ENCODE measurements around the gene AIDA.
"Not testable (repeated sequence)": the region's sequence is repeated elsewhere in the genome, so short reads cannot be mapped to it uniquely, and the experiment has no call there.

The AIDA gene

GRCh38 chr1:222754366-222755139 is 42.3 kb upstream of the AIDA start:
- no peak overlapping the region for H3K27ac ChIP-seq
- H3K27me3 ChIP-seq, result no peaks in the 10 kb centered on the region
- peak; percentile 66 to 73 for DNase-seq
- TF ChIP-seq CTCF (IDR thresholded peaks at IDR 0.05), result no peak
- no peaks in the 10 kb centered on the region for H3K4me1 ChIP-seq
- no peak overlapping the region for H3K4me3 ChIP-seq
- no peaks in the 10 kb centered on the region for H3K36me3 ChIP-seq
- intact Hi-C loops (cut with DNase I; ENCODE audit: low total_unique reads), result no loop called here
- H3K9me3 ChIP-seq, result no peaks in the 10 kb centered on the region

DNA sequence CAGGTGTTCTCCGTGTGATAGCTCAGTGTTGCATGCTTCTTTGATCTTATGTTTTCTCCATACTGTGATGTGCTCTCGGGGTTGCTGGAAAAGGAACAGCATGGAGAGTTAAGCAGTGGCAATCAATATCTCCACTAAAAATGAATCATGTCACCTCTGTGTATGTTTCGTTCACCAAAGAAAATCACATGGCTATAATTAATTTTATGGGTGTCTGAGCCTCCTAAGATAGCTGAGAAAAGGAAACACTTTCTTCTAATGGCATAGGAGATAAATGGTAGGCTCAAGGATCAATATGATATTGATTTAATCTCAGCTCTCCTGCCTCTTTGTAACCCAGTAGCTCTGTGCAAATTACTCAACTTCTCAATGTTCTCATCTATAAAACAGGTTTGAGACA is 39.0 kb upstream of the AIDA start:
- TF ChIP-seq CTCF (IDR thresholded peaks at IDR 0.05), result no peak
- no peak overlapping the region for H3K27ac ChIP-seq
- H3K4me1 ChIP-seq, result no peaks in the 10 kb centered on the region
- no peaks in the 10 kb centered on the region for H3K36me3 ChIP-seq
- no peak for DNase-seq
- no peak overlapping the region for H3K4me3 ChIP-seq
- intact Hi-C loops (cut with DNase I; ENCODE audit: low total_unique reads), result no loop called here
- no peaks in the 10 kb centered on the region for H3K27me3 ChIP-seq
- no peaks in the 10 kb centered on the region for H3K9me3 ChIP-seq

GRCh38 chr1:222750651-222751050 is 38.4 kb upstream of the AIDA start:
- no peak for TF ChIP-seq CTCF (IDR thresholded peaks at IDR 0.05)
- intact Hi-C loops (cut with DNase I; ENCODE audit: low total_unique reads), result no loop called here
- H3K27me3 ChIP-seq, result no peaks in the 10 kb centered on the region
- no peak for DNase-seq
- no peaks in the 10 kb centered on the region for H3K4me1 ChIP-seq
- no peaks in the 10 kb centered on the region for H3K36me3 ChIP-seq
- no peaks in the 10 kb centered on the region for H3K9me3 ChIP-seq
- no peak overlapping the region for H3K27ac ChIP-seq
- H3K4me3 ChIP-seq, result no peak overlapping the region

- Histone ChIP-seq H3K4me1 (no peaks in the 10 kb centered on the region), H3K36me3 (no peaks in the 10 kb centered on the region), H3K27me3 (no peaks in the 10 kb centered on the region), H3K4me3 (no peak overlapping the region), H3K27ac (no peak overlapping the region), H3K9me3 (no peaks in the 10 kb centered on the region)
- DNase-seq, result no peak
- intact Hi-C loops (cut with DNase I; ENCODE audit: low total_unique reads), result no loop called here
- TF ChIP-seq CTCF (IDR thresholded peaks at IDR 0.05), result no peak
These were observed 37.6 kb upstream of the AIDA start for GRCh38 chr1:222749927-222750326.

- not testable (repeated sequence) for H3K4me3 ChIP-seq
These were observed 29.6 kb upstream of the AIDA start for GRCh38 chr1:222741630-222742457.

GRCh38 chr1:222739929-222740328 is 27.6 kb upstream of the AIDA start:
- H3K9me3 ChIP-seq, result no peaks in the 10 kb centered on the region
- H3K4me3 ChIP-seq, result no peak overlapping the region
- no peak for DNase-seq
- TF ChIP-seq CTCF (IDR thresholded peaks at IDR 0.05), result no peak
- peaks cover 13 to 16% (median 15%) of the 10 kb centered on the region in 3 donors for H3K36me3 ChIP-seq
- no peaks in the 10 kb centered on the region for H3K27me3 ChIP-seq
- intact Hi-C loops (cut with DNase I; ENCODE audit: low total_unique reads), result loop anchor here (5.0 to 10.0 kb wide), 2 partner anchors 85 to 342 kb away; no protein-coding TSS in a partner anchor
- H3K4me1 ChIP-seq, result no peaks in the 10 kb centered on the region
- no peak overlapping the region for H3K27ac ChIP-seq

More at GRCh38 chr1:222741630-222742457, 29.6 kb upstream of the AIDA start:
- H3K27me3 ChIP-seq; intact Hi-C loops (cut with DNase I; ENCODE audit: low total_unique reads); DNase-seq; H3K27ac ChIP-seq; H3K36me3 ChIP-seq; H3K4me1 ChIP-seq; H3K9me3 ChIP-seq: not testable (repeated sequence)

Data from tibial artery (tissue), 4 donors.